ENCODE results near the gene SPATA31A3. TPM values are rescaled to one million over a fixed set of nuclear protein-coding genes. Genes with fewer than 3 reads are reported as not detected.
"Not testable (repeated sequence)": the region's sequence is repeated elsewhere in the genome, so short reads cannot be mapped to it uniquely, and the experiment has no call there.

The SPATA31A3 gene
- polyA plus RNA-seq (2011; rRNA removed) = not detected in 2 replicates
- polyA plus RNA-seq (2012; cell fraction: cytosol; rRNA removed) = not detected in 2 replicates
- not detected in 2 replicates for polyA plus RNA-seq (2012; cell fraction: nucleus; rRNA removed)
- not detected in 3 replicates for polyA plus RNA-seq (2017; fragmentation: RNase III; extraction: RNeasy Plus Mini Kit Qiagen cat#74134 plus additional on column Dnase treatment)
- polyA minus RNA-seq (2011; rRNA and poly(A)+ RNA removed) = not detected in 2 replicates

GRCh38 chr9:66992450-66992849, at the start of gene SPATA31A3:
SPATA31A3 (minus strand) TSS chr9:66992550; CDS start chr9:66992521, 29 bp downstream.
- FAIRE-seq, CTCF ChIA-PET, POLR2A ChIA-PET: not testable (repeated sequence)

GRCh38 chr9:66952576-66952975, 39.8 kb downstream of the SPATA31A3 start:
- H3K9me3 ChIP-seq; H3K4me3 ChIP-seq; FAIRE-seq; H3K27ac ChIP-seq; H3K4me1 ChIP-seq; CTCF ChIA-PET; H3K4me2 ChIP-seq; POLR2A ChIA-PET; ATAC-seq; DNase-seq (ENCODE audit: low read depth in 1 of 2, low spot score in 1 of 2): not testable (repeated sequence)
- WGBS (ENCODE audit: missing lambda C conversion rate) = 97% methylated on average over 9 of the region's 11 CpGs

More at GRCh38 chr9:66992450-66992849, at the start of gene SPATA31A3:
- not testable (repeated sequence) for H3K4me3 ChIP-seq; ATAC-seq; H3K4me1 ChIP-seq; H3K9me3 ChIP-seq; H3K27ac ChIP-seq; DNase-seq (ENCODE audit: low read depth in 1 of 2, low spot score in 1 of 2); H3K4me2 ChIP-seq
- no CpG with 5 or more reads among the region's 7 CpGs for WGBS (ENCODE audit: missing lambda C conversion rate)

- CTCF ChIA-PET, ATAC-seq: not testable (repeated sequence)
- WGBS (ENCODE audit: missing lambda C conversion rate) = 44% methylated on average over 5 of the region's 5 CpGs
Measured at GRCh38 chr9:66942400-66943155, 49.8 kb downstream of the SPATA31A3 start.

GRCh38 chr9:66939878-66940830, 52.2 kb downstream of the SPATA31A3 start:
- H3K27ac ChIP-seq; H3K4me1 ChIP-seq; H3K9me3 ChIP-seq; POLR2A ChIA-PET; FAIRE-seq; DNase-seq (ENCODE audit: low read depth in 1 of 2, low spot score in 1 of 2); H3K4me3 ChIP-seq; H3K4me2 ChIP-seq; ATAC-seq; CTCF ChIA-PET: not testable (repeated sequence)
- 44% methylated on average over 1 of the region's 2 CpGs for WGBS (ENCODE audit: missing lambda C conversion rate)

More at GRCh38 chr9:66942400-66943155, 49.8 kb downstream of the SPATA31A3 start:
- H3K4me3 ChIP-seq, H3K9me3 ChIP-seq, FAIRE-seq, H3K4me2 ChIP-seq, POLR2A ChIA-PET, H3K4me1 ChIP-seq, H3K27ac ChIP-seq: not testable (repeated sequence)
- DNase-seq (ENCODE audit: low read depth in 1 of 2, low spot score in 1 of 2) = peak in 1 of 2 experiments; percentile 33

GRCh38 chr9:66938322-66938721, 54.0 kb downstream of the SPATA31A3 start:
- H3K27ac ChIP-seq; H3K4me2 ChIP-seq; DNase-seq (ENCODE audit: low read depth in 1 of 2, low spot score in 1 of 2); POLR2A ChIA-PET; FAIRE-seq; H3K4me3 ChIP-seq; H3K4me1 ChIP-seq; H3K9me3 ChIP-seq; CTCF ChIA-PET; ATAC-seq: not testable (repeated sequence)
- 59% methylated on average over 5 of the region's 5 CpGs for WGBS (ENCODE audit: missing lambda C conversion rate)

- H3K4me3 ChIP-seq; DNase-seq (ENCODE audit: low read depth in 1 of 2, low spot score in 1 of 2); CTCF ChIA-PET; ATAC-seq; H3K27ac ChIP-seq; H3K9me3 ChIP-seq; H3K4me2 ChIP-seq; POLR2A ChIA-PET; FAIRE-seq; H3K4me1 ChIP-seq: not testable (repeated sequence)
- WGBS (ENCODE audit: missing lambda C conversion rate) = 60% methylated on average over 3 of the region's 3 CpGs
Measured at GRCh38 chr9:66937662-66938061, 54.7 kb downstream of the SPATA31A3 start.

Small RNAs within 50 kb of the gene (small RNA-seq; reads per million reads assigned to genes)
- gene AL353770.1 (0 reads per million in 6 experiments), gene AL353770.2 (0 reads per million in 6 experiments)

Other genes with a start within 250 kb of the SPATA31A3 start
- 3.5 and 3.8 TPM in 2 replicates for gene ZNF658, start 91.8 kb downstream of the SPATA31A3 start, polyA plus RNA-seq (2011; rRNA removed)
- gene ZNF658, start 91.8 kb downstream of the SPATA31A3 start, polyA plus RNA-seq (2017; fragmentation: RNase III; extraction: RNeasy Plus Mini Kit Qiagen cat#74134 plus additional on column Dnase treatment) = 2.6 to 2.8 TPM (median 2.7 TPM) in 3 replicates